Measurements from ENCODE around the gene RECK. TPM values are rescaled to one million over a fixed set of nuclear protein-coding genes. Genes with fewer than 3 reads are reported as not detected.

The RECK gene
- total RNA-seq, 1 donor from 2014 or later: 6.2 TPM

DNA sequence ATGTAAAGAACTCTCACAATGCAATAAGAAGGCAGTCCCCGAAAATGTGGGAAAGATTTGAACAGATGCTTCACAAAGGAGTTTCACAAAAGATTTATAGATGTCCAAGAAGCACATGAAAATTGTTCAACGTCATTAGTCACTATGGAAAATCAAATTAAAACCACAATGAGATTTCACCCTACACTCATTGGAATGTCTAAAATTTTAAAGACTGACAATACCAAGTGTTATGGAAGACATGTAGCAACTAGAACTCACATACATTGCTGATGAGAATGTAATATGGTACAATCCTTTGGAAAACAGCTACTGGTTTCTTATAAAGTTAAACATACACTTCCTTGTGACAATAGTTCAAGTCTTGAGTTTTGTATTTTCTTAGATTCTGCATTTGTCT, 11.0 kb upstream of the RECK start:
- intact Hi-C loops (cut with micrococcal nuclease): no loop called here

DNA sequence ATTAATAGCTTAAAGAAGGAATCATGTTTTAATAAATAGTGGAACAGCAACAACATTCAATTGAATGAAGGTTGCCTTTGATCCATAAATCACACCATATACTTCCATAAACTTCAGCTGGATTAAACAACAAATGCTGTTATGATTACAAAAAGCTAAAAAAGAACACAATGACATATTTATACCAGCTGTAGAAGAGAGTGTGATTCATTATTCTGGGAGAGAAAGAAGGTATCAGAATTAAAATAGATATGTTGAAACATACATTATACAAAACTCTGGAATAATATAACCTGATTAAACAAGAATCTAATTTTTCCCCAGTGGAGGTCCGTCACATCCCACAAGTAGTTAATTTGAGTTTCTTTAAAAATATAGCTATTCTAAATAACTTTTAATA, 7.5 kb upstream of the RECK start:
- intact Hi-C loops (cut with micrococcal nuclease): no loop called here

- intact Hi-C loops (cut with micrococcal nuclease): no loop called here
These were observed 6.8 kb upstream of the RECK start for GRCh38 chr9:36029765-36030528.

DNA sequence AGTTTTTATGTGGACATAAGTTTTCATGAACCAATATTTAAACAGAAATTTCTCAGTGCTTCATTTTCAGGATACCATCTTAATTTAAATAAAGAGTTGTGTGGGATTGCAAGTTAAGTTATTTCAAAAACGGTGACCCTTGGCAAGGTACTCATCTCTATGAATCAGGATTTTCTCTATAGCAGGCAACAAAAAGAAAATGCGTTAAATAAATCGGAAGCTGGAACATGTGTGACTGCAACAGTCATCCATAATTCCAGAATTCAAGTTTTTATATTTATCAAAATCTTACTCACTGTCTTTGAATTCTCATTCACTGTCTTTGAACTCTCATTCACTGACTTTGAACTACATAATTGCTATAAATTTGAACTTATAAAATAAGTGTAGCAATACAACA, 5.8 kb upstream of the RECK start:
- intact Hi-C loops (cut with micrococcal nuclease): no loop called here

GRCh38 chr9:36031774-36032555, 4.7 kb upstream of the RECK start:
- intact Hi-C loops (cut with micrococcal nuclease): no loop called here

- intact Hi-C loops (cut with micrococcal nuclease): no loop called here
These were observed 2.9 kb upstream of the RECK start for GRCh38 chr9:36033788-36034187.

DNA sequence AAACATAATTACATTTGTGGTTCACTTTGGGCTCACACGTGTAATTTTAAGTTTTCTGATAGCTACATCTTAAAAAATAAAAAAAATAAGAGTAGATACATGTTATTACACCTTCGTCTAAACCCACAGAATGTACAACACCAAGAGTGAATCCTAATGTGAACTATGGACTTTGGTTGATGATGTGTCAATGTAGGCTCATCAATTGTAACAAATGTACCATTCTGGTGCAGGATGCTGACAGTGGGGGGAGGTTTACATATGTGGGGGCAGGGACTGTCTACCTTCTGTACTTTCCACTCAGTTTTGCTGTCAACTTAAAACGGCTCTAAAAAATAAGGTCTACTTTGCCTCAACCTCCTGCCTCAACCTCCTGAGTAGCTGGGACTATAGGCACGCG, 2.5 kb upstream of the RECK start:
- intact Hi-C loops (cut with micrococcal nuclease): no loop called here

DNA sequence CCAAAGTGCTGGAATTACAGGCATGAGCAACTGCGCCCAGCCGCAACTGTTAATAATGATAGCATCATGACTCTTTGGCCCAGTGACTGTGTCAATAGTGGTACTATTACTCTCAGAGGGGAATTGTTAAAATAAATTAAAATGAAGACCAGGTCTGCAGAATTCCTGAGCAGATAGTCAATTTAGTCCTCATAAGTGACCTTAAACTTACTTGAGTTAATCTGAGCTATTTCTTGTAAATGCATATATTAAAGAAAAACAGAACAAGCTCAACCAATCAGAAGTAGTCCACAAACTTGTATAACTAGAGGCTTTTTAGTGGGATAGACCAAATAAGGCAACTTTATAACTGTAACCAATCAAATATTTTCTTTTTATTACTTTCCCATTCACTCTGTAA, 1.7 kb upstream of the RECK start:
- intact Hi-C loops (cut with micrococcal nuclease): loop anchor here (5.0 kb wide), 2 partner anchors 208 to 1578 kb away; partner anchors contain the start of genes DNAI1, FAM219A, FAM221B and TMEM8B

DNA sequence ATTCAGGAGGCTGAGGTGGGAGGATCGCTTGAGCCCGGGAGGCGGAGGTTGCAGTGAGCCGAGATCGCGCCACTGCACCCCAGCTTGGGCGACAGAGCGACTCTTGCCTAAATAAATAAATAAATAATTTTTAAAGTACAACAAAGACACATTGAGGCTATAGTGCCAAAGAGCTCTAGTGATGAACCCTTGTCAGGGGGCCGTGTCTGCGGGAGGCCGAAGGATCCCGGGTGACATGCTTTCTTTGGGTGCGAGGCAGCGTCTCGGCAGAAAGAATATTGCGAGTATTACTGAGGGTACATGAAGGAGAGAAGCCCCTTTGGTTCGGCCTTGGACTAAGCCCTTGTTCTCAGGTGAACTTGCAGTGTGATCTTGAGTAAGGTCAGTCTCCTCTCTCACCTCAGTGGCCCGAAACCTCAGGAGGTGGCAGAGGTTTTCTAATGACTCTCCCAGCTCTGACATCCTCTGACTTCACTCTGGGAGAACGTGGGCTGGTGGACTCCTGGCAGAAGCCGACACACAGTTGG, 397 bp upstream of the RECK start:
- intact Hi-C loops (cut with micrococcal nuclease): loop anchor here (1.0 to 5.0 kb wide), 5 partner anchors 56 to 1579 kb away; partner anchors contain the start of genes DNAI1, FAM219A, FAM221B and TMEM8B

- intact Hi-C loops (cut with micrococcal nuclease): loop anchor here (1.0 to 5.0 kb wide), 8 partner anchors 55 to 1580 kb away; partner anchors contain the start of genes CLTA, DNAI1, FAM219A and FAM221B
These were observed 923 bp downstream of the RECK start for GRCh38 chr9:36037549-36038122.

GRCh38 chr9:36039121-36039520, 2.4 kb downstream of the RECK start:
- intact Hi-C loops (cut with micrococcal nuclease): loop anchor here (5.0 kb wide), 2 partner anchors 212 to 1582 kb away; partner anchors contain the start of genes DNAI1, FAM219A, FAM221B and TMEM8B

DNA sequence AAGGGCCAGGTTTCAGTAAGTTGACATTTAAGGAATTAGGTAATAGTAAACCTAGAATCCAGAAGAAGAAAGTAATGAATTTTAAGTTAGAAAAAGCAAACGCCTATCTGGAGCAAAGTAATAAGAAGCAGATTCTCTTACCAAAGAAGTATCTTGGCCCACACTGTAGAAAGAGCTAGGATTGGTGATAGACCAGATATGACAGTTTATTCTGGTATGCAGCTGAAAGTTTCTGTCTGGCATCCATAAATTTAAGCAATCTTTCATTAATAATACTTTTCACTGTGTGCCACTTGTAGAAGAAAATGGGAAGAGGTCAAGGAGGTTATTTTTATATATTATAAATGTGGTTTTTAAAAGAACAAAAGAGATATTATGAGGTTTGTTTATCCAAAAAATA, 3.0 kb downstream of the RECK start:
- intact Hi-C loops (cut with micrococcal nuclease): loop anchor here (5.0 kb wide), 2 partner anchors 212 to 1582 kb away; partner anchors contain the start of genes DNAI1, FAM219A, FAM221B and TMEM8B

DNA sequence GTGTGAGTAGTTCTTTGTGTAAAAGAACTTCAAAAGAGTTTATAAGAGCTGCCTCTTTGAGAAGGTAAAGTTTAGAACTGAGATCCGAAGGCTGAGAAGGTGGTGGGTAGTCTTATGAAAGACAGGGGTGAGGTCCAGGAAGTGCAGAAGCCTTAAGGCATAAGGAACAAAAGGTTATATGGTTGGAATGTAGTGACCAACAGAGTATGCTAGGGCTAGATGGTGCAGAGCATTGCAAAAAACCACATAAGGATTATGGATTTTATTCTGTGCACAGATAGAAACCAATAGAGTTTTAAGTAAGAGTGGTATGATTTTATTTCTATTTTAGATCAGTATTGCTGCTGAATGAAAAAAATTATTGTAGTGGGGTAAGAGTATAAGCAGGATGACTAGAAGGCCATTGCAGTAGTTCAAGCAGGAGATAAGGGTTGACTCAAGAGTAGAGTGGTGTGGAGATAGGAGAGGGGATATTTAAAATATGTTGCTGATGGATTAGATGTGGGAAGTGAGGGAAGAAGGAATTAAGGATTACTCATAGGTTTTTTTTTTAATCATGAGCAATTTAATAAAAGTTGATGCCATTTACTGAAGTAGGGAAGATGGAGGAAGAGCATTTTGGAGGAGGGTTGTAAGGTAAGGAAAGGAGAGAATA, 3.7 kb downstream of the RECK start:
- intact Hi-C loops (cut with micrococcal nuclease): no loop called here

GRCh38 chr9:36041506-36041905, 4.8 kb downstream of the RECK start:
- intact Hi-C loops (cut with micrococcal nuclease): no loop called here

DNA sequence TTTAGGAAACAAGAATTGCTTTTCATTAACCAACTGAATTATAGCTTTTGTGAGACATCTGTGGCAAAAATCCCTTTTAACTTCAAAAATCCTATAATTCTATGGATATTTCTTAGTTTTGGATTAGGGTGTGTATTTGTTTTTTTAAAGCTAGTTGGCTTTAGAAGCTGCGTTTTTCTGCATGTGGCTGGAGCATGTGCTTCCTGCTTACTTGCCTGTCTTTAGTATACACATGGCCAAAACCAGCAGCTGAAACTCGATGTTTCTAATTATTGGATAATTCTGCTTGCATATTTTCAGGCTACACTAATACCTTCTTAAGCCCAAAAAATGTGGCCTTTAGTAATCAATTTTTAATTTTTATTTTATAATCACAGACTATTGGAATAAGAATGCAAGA, 8.9 kb downstream of the RECK start:
- intact Hi-C loops (cut with micrococcal nuclease): no loop called here

DNA sequence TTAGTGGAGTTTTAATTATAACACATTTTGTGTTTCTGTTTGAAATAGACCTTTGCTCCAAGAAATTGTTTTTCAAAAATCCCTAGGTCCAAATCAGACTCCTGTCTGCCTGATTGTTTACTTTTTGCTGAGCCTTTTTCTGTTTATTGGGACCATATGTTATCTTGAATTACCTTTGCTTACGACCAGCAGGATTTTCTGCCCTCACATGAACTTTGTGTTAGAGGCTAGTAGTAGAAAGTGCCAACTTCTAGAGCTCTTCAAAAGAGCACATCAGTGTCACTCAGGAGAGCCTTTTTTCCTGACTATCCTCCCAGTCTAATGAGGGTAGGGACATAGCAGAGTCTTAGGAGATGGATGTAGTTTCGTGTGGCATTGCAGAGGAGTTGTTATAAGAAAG, 10.2 kb downstream of the RECK start:
- intact Hi-C loops (cut with micrococcal nuclease): no loop called here

GRCh38 chr9:36049408-36049807, 12.7 kb downstream of the RECK start:
- intact Hi-C loops (cut with micrococcal nuclease): no loop called here

DNA sequence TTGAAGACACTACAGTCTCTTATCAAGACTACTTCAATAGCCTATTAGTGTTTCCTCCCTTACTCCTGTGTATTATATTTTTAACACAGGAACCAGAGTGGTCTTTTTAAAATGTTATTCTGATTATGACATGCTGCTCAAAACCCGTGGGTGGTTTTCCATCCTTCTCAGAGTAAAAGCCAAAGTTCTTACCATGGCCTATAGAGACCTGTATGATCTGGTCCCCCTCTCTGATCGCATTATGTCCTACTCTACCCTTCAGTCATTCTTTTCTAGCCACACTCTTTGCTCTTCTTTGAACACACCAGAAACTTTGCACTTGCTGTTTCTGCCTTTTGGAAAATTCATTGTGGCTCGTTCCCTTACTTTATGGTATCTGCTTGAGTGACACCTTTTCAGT, 13.8 kb downstream of the RECK start:
- intact Hi-C loops (cut with micrococcal nuclease): no loop called here

DNA sequence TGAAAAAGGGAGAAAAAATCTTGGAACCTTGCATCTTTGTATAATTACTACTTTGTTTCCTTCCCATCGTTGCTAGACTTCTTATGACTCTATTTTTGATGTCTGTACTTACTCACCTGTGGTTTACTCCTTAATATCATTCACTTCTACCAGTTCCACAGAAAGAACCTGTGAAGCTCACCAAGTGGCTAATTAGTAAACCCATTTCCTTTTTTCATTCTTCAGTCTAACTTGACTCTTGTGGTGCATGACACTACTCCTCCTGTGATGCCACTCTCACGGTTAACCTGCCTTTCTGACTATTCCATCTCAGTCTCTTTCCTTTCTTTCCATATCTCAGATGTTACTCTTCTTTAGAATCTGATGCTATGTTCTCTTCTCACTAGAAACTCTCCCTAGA, 14.6 kb downstream of the RECK start:
- intact Hi-C loops (cut with micrococcal nuclease): no loop called here

- intact Hi-C loops (cut with micrococcal nuclease): no loop called here
These were observed 17.3 kb downstream of the RECK start for GRCh38 chr9:36053971-36054370.

- intact Hi-C loops (cut with micrococcal nuclease): no loop called here
These were observed 20.2 kb downstream of the RECK start for GRCh38 chr9:36056896-36057295.
